ENCODE measurements around the gene DPP7.

DNA sequence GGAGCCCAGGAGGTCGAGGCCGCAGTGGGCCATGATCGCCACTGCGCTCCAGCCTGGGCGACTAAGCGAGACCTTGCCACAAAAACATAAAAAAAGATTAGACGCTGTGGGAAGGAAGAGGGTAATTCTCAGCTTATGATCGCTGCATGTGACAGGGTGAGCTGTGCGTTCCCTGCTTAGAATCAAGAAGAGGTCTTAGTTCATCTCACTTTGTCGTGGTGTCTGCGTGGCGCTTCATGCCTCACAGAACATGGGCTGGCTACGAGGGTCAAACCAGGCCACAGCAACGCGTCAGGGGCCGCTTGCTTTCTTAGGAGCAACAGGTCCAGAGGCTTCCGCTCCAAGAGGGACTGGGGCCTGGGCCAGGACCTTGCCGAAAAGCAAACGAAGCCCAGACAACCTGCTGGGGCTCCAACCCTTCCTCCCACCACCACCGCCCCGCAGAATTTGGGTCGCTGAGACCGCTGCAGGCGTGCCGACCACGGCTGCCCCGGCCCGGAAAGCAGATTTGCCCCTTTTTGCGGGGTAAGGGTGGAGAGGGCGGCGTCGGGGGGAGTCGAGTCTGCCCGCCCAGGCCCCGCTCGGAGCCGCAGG is 14.4 kb upstream of the DPP7 start:
- TF ChIP-seq, protein P1, sequence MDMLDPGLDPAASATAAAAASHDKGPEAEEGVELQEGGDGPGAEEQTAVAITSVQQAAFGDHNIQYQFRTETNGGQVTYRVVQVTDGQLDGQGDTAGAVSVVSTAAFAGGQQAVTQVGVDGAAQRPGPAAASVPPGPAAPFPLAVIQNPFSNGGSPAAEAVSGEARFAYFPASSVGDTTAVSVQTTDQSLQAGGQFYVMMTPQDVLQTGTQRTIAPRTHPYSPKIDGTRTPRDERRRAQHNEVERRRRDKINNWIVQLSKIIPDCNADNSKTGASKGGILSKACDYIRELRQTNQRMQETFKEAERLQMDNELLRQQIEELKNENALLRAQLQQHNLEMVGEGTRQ (IDR thresholded peaks at IDR 0.05; ENCODE audit: borderline replicate concordance, low read depth, low read length): no peak
- no peak for TF ChIP-seq POLR2AphosphoS5 (IDR thresholded peaks at IDR 0.05; ENCODE audit: low read depth, low read length)
- TF ChIP-seq CHD2 (IDR thresholded peaks at IDR 0.05; ENCODE audit: low read length, partially characterized antibody): no peak
- TF ChIP-seq, protein P2, sequence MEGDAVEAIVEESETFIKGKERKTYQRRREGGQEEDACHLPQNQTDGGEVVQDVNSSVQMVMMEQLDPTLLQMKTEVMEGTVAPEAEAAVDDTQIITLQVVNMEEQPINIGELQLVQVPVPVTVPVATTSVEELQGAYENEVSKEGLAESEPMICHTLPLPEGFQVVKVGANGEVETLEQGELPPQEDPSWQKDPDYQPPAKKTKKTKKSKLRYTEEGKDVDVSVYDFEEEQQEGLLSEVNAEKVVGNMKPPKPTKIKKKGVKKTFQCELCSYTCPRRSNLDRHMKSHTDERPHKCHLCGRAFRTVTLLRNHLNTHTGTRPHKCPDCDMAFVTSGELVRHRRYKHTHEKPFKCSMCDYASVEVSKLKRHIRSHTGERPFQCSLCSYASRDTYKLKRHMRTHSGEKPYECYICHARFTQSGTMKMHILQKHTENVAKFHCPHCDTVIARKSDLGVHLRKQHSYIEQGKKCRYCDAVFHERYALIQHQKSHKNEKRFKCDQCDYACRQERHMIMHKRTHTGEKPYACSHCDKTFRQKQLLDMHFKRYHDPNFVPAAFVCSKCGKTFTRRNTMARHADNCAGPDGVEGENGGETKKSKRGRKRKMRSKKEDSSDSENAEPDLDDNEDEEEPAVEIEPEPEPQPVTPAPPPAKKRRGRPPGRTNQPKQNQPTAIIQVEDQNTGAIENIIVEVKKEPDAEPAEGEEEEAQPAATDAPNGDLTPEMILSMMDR (IDR thresholded peaks at IDR 0.05): no peak
- no peak for TF ChIP-seq JUND (IDR thresholded peaks at IDR 0.05)
- TF ChIP-seq, protein P3, sequence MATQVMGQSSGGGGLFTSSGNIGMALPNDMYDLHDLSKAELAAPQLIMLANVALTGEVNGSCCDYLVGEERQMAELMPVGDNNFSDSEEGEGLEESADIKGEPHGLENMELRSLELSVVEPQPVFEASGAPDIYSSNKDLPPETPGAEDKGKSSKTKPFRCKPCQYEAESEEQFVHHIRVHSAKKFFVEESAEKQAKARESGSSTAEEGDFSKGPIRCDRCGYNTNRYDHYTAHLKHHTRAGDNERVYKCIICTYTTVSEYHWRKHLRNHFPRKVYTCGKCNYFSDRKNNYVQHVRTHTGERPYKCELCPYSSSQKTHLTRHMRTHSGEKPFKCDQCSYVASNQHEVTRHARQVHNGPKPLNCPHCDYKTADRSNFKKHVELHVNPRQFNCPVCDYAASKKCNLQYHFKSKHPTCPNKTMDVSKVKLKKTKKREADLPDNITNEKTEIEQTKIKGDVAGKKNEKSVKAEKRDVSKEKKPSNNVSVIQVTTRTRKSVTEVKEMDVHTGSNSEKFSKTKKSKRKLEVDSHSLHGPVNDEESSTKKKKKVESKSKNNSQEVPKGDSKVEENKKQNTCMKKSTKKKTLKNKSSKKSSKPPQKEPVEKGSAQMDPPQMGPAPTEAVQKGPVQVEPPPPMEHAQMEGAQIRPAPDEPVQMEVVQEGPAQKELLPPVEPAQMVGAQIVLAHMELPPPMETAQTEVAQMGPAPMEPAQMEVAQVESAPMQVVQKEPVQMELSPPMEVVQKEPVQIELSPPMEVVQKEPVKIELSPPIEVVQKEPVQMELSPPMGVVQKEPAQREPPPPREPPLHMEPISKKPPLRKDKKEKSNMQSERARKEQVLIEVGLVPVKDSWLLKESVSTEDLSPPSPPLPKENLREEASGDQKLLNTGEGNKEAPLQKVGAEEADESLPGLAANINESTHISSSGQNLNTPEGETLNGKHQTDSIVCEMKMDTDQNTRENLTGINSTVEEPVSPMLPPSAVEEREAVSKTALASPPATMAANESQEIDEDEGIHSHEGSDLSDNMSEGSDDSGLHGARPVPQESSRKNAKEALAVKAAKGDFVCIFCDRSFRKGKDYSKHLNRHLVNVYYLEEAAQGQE (IDR thresholded peaks at IDR 0.05; ENCODE audit: low read depth, low read length): no peak
- no peak for TF ChIP-seq RCOR1 (IDR thresholded peaks at IDR 0.05; ENCODE audit: low read length)
- TF ChIP-seq EZH2phosphoT487 (IDR thresholded peaks at IDR 0.05; ENCODE audit: borderline replicate concordance, low read depth): no peak
- TF ChIP-seq, protein P4, sequence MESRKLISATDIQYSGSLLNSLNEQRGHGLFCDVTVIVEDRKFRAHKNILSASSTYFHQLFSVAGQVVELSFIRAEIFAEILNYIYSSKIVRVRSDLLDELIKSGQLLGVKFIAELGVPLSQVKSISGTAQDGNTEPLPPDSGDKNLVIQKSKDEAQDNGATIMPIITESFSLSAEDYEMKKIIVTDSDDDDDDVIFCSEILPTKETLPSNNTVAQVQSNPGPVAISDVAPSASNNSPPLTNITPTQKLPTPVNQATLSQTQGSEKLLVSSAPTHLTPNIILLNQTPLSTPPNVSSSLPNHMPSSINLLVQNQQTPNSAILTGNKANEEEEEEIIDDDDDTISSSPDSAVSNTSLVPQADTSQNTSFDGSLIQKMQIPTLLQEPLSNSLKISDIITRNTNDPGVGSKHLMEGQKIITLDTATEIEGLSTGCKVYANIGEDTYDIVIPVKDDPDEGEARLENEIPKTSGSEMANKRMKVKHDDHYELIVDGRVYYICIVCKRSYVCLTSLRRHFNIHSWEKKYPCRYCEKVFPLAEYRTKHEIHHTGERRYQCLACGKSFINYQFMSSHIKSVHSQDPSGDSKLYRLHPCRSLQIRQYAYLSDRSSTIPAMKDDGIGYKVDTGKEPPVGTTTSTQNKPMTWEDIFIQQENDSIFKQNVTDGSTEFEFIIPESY (IDR thresholded peaks at IDR 0.05; ENCODE audit: borderline replicate concordance, low read depth): no peak
- TF ChIP-seq TEAD4 (IDR thresholded peaks at IDR 0.05; ENCODE audit: borderline replicate concordance, insufficient read depth): no peak
- TF ChIP-seq, protein P5, sequence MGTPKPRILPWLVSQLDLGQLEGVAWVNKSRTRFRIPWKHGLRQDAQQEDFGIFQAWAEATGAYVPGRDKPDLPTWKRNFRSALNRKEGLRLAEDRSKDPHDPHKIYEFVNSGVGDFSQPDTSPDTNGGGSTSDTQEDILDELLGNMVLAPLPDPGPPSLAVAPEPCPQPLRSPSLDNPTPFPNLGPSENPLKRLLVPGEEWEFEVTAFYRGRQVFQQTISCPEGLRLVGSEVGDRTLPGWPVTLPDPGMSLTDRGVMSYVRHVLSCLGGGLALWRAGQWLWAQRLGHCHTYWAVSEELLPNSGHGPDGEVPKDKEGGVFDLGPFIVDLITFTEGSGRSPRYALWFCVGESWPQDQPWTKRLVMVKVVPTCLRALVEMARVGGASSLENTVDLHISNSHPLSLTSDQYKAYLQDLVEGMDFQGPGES (IDR thresholded peaks at IDR 0.05; ENCODE audit: low read depth, low read length): no peak
- TF ChIP-seq, protein P6, sequence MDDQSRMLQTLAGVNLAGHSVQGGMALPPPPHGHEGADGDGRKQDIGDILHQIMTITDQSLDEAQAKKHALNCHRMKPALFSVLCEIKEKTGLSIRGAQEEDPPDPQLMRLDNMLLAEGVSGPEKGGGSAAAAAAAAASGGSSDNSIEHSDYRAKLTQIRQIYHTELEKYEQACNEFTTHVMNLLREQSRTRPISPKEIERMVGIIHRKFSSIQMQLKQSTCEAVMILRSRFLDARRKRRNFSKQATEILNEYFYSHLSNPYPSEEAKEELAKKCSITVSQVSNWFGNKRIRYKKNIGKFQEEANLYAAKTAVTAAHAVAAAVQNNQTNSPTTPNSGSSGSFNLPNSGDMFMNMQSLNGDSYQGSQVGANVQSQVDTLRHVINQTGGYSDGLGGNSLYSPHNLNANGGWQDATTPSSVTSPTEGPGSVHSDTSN (IDR thresholded peaks at IDR 0.05): no peak
- no peak for TF ChIP-seq EP300 (IDR thresholded peaks at IDR 0.05; ENCODE audit: borderline replicate concordance in 1 of 2, low read depth in 1 of 2, low read length in 1 of 2)
- no peak for TF ChIP-seq GABPA (IDR thresholded peaks at IDR 0.05; ENCODE audit: low read depth)

Data from SK-N-SH (cell line).